HG03135 (cell line): ENCODE data around the gene INTS6L.
"Not testable (repeated sequence)": the region's sequence is repeated elsewhere in the genome, so short reads cannot be mapped to it uniquely, and the experiment has no call there.

Source experiments
- ATAC-seq: cut with Tn5 transposase; IDR thresholded peaks from one replicate; pipeline ENCODE4 v1.9.1; 2021; ENCODE audit warnings: mild to moderate bottlenecking, moderate library complexity; ENCODE audit not compliant: unreplicated experiment

Gene INTS6L

GRCh38 chrX:135595543-135595942, 75.1 kb downstream of the INTS6L start:
- no peak for ATAC-seq

GRCh38 chrX:135596495-135596894, 76.0 kb downstream of the INTS6L start:
- no peak for ATAC-seq

GRCh38 chrX:135605906-135606305, 85.4 kb downstream of the INTS6L start:
- no peak for ATAC-seq

GRCh38 chrX:135624408-135625204, 104.1 kb downstream of the INTS6L start:
- not testable (repeated sequence) for ATAC-seq

GRCh38 chrX:135625995-135626394, 105.5 kb downstream of the INTS6L start:
- no peak for ATAC-seq

DNA sequence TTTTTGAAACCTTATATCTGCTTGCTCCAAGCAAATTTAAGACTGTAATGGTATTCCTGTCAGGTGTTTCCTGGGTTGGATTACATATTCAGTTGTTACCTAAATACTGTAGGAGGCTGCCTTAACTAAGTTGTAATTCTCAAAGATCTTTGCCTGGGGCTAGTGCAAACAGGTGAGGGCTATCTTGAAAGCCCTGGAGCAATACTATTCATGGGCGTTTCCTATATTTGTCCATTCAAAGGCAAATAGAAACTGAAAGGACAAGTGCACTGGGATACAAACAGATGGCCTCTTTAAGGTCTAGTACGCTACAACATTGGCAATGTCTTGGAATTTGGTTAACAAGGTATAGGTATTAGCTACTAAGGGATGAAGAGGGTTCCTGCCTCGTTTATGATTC, 108.9 kb downstream of the INTS6L start:
- no peak for ATAC-seq
